Stomach (tissue), 9 donors: ENCODE results near the gene KRTAP5-7. TPM values are rescaled to one million over a fixed set of nuclear protein-coding genes. Genes with fewer than 3 reads are reported as not detected.

Source experiments
- DNase-seq, 2 donors: peaks; one replicate each; pipeline versions ENCODE4 v3.0.0 to v3.0.0-alpha.2; 2013 to 2019
- H3K27ac ChIP-seq, 5 donors: fragments of 200-600 bp in 4 of 5; sonication (generic) in 4 of 5; one replicate each; pipeline ENCODE4 v1.5.1; 2013 to 2019; ENCODE audit warnings: mild to moderate bottlenecking in 1 of 5, moderate library complexity in 1 of 5
- H3K27me3 ChIP-seq, 3 donors: fragments of 200-600 bp; sonication (generic); one replicate each; pipeline ENCODE4 v1.5.1; 2017 to 2019; ENCODE audit warnings: mixed run types in 1 of 3
- H3K36me3 ChIP-seq, 4 donors: fragments of 200-600 bp; sonication (generic); 1 replicate in 3 of 4; 2 replicates in 1 of 4; pipeline ENCODE4 v1.5.1; 2016 to 2019
- H3K4me1 ChIP-seq, 4 donors: fragments of 200-600 bp; sonication (generic); one replicate each; pipeline ENCODE4 v1.5.1; 2016 to 2019
- H3K4me3 ChIP-seq, 4 donors: fragments of 200-600 bp; sonication (generic) in 3 of 4; one replicate each; pipeline ENCODE4 v1.5.1; 2016 to 2019; ENCODE audit warnings: mild to moderate bottlenecking in 1 of 4
- H3K9me3 ChIP-seq, 4 donors: fragments of 200-600 bp; sonication (generic); one replicate each; pipeline ENCODE4 v1.5.1; 2016 to 2019
- CTCF ChIP-seq, 7 experiments: fragments of 450-650 bp in 4 of 7; fragments of 200-600 bp in 3 of 7; sonication (generic) in 3 of 7; IDR thresholded peaks; one replicate each; pipeline ENCODE4 v1.5.1; 2016 to 2019; ENCODE audit warnings: antibody characterized with exemption in 7 of 7, control low read depth in 2 of 7, mild to moderate bottlenecking in 1 of 7
- EP300 ChIP-seq: sonication (generic); formaldehyde crosslinking; IDR thresholded peaks from one replicate; pipeline ENCODE4 v1.6.1; 2017; ENCODE audit warnings: antibody characterized with exemption
- POLR2A ChIP-seq, 4 donors: fragments of 450-650 bp; IDR thresholded peaks; one replicate each; pipeline ENCODE4 v1.6.1; 2016; ENCODE audit warnings: antibody characterized with exemption in 4 of 4, control low read depth in 2 of 4, mild to moderate bottlenecking in 1 of 4, moderate library complexity in 1 of 4
- POLR2AphosphoS5 ChIP-seq, 3 donors: sonication (generic); formaldehyde crosslinking; IDR thresholded peaks; one replicate each; pipeline ENCODE4 v1.6.1; 2016; ENCODE audit warnings: antibody characterized with exemption in 3 of 3
- WGBS, 5 donors: extraction: QIAGEN DNeasy Blood & Tissue Kit in 3 of 5; methylation state at CpG; one replicate each; pipeline versions ENCODE4 v1.1.5 to v1.1.7; 2013 to 2018; 5-methylcytosine and 5-hydroxymethylcytosine counted together
- intact Hi-C: fragments of 100-400 bp; cut with DNase I; formaldehyde crosslinking; loops from one replicate; pipeline ENCODE4 v1.15.1; 2023; ENCODE audit warnings: low total_unique reads
- polyA plus RNA-seq, 3 donors: library from polyadenylated mRNA; stranded (reverse); fragments of 200-250 nt; gene quantifications; one replicate each; pipeline ENCODE4 v1.2.3, GENCODE V29; 2013
- total RNA-seq, 5 donors: library from RNA; depleted of rRNA; stranded (reverse); fragments of >200 nt; gene quantifications; one replicate each; pipeline versions ENCODE4 v1.1.0 to v1.2.3, GENCODE V29; 2014 to 2016
- donor health status: healthy with polysubstance abuse.
- donor health status: Bipolar disorder and iron deficiency.
- donor health status: healthy.

Gene KRTAP5-7
- total and polyA plus RNA-seq, 8 donors, result 0.10 to 4.8 TPM; not detected in 6

GRCh38 chr11:71545405-71545966 lies 18.4 kb downstream of the KRTAP5-7 start:
- no peak for DNase-seq
- no peak for TF ChIP-seq CTCF (IDR thresholded peaks at IDR 0.05)
- no peak for TF ChIP-seq EP300
- no peak for TF ChIP-seq POLR2AphosphoS5 (IDR thresholded peaks at IDR 0.05)
- no peak for TF ChIP-seq POLR2A (IDR thresholded peaks at IDR 0.05)
- intact Hi-C loops, result no loop called here
- no peaks in the 10 kb centered on the region for H3K4me1 ChIP-seq
- peaks cover 0 to 10% (median 8%) of the 10 kb centered on the region in 3 donors for H3K27me3 ChIP-seq
- no peaks in the 10 kb centered on the region for H3K36me3 ChIP-seq
- 83 to 90% (median 85%) methylated on average over 12 of the region's 12 CpGs for WGBS, 5 donors
- no peak overlapping the region for H3K4me3 ChIP-seq
- no peak overlapping the region for H3K27ac ChIP-seq
- no peaks in the 10 kb centered on the region for H3K9me3 ChIP-seq

DNA sequence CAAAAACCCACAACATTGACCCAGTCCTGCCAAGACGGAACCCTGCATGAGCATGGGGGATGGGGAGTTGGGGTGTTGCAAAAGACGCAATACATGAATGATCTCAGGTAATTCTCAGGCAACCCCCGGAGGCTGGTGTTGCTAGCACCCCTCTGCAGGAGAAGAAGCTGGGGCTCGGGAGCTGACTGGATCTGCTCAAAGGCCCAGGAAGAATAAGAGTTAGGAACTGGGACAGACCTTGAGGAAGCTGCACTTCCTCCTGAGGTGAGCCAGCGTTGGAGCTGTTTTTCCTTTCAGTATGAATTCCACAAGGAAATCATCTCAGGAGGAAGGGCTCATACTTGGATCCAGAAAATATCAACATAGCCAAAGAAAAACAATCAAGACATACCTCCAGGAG lies 21.1 kb downstream of the KRTAP5-7 start, which contains the start of gene KRTAP5-9:
Gene KRTAP5-9, plus strand, starts transcription at position 301 of the 400 bp plus-strand sequence. CDS start 238 bp downstream, outside the sequence.
- no peak for DNase-seq
- Histone ChIP-seq H3K9me3 (no peaks in the 10 kb centered on the region), H3K4me3 (no peak within 1 kb of the TSS), H3K27ac (no peak within 1 kb of the TSS), H3K4me1 (no peaks in the 10 kb centered on the region), H3K27me3 (peaks cover 0 to 10% (median 8%) of the 10 kb centered on the region in 3 donors), H3K36me3 (no peaks in the 10 kb centered on the region)
- intact Hi-C loops, result no loop called here
- WGBS, 5 donors, result 73 to 82% (median 77%) methylated on average over 5 of the region's 5 CpGs
- TF ChIP-seq CTCF (IDR thresholded peaks at IDR 0.05), result no peak
- TF ChIP-seq EP300, result no peak
- no peak for TF ChIP-seq POLR2AphosphoS5 (IDR thresholded peaks at IDR 0.05)
- TF ChIP-seq POLR2A (IDR thresholded peaks at IDR 0.05), result no peak

DNA sequence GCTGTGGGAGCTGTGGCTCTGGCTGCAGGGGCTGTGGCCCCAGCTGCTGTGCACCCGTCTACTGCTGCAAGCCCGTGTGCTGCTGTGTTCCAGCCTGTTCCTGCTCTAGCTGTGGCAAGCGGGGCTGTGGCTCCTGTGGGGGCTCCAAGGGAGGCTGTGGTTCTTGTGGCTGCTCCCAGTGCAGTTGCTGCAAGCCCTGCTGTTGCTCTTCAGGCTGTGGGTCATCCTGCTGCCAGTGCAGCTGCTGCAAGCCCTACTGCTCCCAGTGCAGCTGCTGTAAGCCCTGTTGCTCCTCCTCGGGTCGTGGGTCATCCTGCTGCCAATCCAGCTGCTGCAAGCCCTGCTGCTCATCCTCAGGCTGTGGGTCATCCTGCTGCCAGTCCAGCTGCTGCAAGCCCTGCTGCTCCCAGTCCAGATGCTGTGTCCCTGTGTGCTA lies 21.7 kb downstream of the KRTAP5-7 start:
- no peak overlapping the region for H3K4me3 ChIP-seq
- TF ChIP-seq POLR2AphosphoS5 (IDR thresholded peaks at IDR 0.05) (no peak), EP300 (no peak), POLR2A (IDR thresholded peaks at IDR 0.05) (no peak), CTCF (IDR thresholded peaks at IDR 0.05) (no peak)
- 49 to 70% (median 53%) methylated on average over 2 to 5 of the region's 5 CpGs for WGBS, 5 donors
- intact Hi-C loops, result no loop called here
- H3K27me3 ChIP-seq, result peaks cover 0 to 10% (median 8%) of the 10 kb centered on the region in 3 donors
- no peaks in the 10 kb centered on the region for H3K36me3 ChIP-seq
- no peak for DNase-seq
- no peaks in the 10 kb centered on the region for H3K9me3 ChIP-seq
- H3K4me1 ChIP-seq, result no peaks in the 10 kb centered on the region
- no peak overlapping the region for H3K27ac ChIP-seq

DNA sequence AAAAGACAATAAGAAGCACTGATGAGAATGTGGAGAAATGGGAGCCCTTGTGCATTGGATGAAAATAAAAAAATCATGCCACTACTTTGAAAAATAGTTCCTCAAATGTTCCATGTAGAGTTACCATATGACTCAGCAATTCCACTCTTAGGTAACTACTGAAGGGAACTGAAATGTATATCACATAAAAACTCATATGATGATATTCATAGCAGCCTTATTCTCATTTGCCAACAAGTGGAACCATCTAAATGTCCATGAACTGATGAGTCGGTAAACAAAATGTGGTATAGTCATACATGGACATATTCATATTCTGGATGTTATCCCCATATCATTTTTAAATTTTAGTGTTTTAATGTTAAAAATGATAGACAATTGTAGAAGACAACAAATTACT lies 24.6 kb downstream of the KRTAP5-7 start:
- peaks cover 3 to 24% (median 8%) of the 10 kb centered on the region in 3 donors for H3K27me3 ChIP-seq
- no peak overlapping the region for H3K4me3 ChIP-seq
- TF ChIP-seq POLR2A (IDR thresholded peaks at IDR 0.05), result no peak
- no peak for TF ChIP-seq POLR2AphosphoS5 (IDR thresholded peaks at IDR 0.05)
- no peak for TF ChIP-seq CTCF (IDR thresholded peaks at IDR 0.05)
- no peak for TF ChIP-seq EP300
- DNase-seq, result no peak
- no peaks in the 10 kb centered on the region for H3K36me3 ChIP-seq
- no peaks in the 10 kb centered on the region for H3K4me1 ChIP-seq
- H3K9me3 ChIP-seq, result no peaks in the 10 kb centered on the region
- intact Hi-C loops, result no loop called here
- WGBS, 5 donors, result 87 to 95% (median 93%) methylated on average over 1 of the region's 1 CpG
- H3K27ac ChIP-seq, result no peak overlapping the region
